Fibroblast of skin of right biceps (primary cell): ENCODE measurements around the gene PAK4.
A peak's percentile ranks its signal among the peaks of the same experiment; 100 is the strongest.

ENCODE experiments used
- DNase-seq: peaks from one replicate; pipeline ENCODE4 v3.0.0-alpha.2; 2013

The PAK4 gene

DNA sequence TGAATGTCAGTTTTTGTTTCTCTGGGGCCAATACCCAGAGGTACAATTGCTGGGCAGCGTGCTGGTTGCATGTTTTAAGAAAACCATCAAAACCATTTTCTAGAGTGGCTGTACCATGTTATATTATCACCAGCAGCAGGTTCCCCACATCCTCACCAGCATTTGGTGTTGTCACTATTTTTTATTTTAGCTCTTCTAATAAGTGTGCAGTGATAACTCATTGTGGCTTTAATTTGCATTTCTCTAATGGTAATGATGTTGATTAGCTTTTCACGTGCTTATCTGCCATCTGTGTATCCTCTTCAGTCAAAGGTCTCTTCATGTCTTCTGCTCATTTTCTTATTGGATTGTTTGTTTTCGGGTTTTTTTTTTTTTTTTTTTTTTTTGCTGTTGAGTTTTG lies 21.9 kb downstream of the PAK4 start:
- DNase-seq: no peak

DNA sequence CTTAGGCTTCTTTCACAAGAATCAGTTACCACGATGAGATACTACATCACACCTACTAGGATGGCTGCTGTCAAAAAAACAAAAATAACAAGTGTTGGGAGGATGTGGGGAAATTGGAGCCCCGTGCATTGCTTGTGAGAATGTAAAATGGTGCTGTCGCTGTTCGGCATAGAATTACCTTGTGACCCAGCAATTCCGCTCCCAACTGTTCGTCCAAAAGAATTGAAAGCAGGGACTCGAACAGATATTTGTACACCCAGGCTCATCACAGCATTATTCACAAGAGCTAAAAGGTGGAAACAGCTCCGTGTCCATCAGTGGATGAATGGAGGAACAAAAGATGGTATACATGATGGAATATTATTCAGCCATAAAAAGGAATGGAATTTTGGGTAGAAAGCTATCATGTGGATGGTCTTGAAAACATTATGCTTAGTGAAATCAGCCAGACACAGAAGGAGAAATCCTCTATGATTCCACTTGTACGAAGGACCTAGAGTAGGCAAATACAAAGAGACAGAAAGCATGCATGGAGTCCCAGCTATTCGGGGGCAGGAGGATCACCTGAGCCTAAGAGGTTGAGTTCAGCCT lies 23.4 kb downstream of the PAK4 start:
- no peak for DNase-seq

DNA sequence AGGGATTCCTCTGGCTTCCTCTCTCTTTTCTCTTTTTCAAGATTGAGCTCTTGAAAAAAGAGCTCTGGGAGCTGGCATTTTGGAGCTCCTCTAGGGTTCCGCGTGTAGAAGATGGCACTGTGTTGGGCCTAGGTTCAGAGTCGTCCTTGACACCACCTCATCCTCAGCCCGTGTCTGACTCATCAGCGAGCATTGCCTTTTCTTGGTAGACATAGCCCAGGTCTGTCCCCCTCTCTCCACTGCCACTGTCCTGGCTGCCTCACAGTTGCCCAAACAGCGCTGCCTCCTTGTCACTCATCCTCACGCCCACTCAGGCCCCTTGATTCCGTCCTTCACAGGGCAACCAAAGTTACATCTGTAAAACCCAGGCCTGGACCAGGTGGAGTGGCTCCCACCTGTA lies 24.6 kb downstream of the PAK4 start:
- DNase-seq: no peak

DNA sequence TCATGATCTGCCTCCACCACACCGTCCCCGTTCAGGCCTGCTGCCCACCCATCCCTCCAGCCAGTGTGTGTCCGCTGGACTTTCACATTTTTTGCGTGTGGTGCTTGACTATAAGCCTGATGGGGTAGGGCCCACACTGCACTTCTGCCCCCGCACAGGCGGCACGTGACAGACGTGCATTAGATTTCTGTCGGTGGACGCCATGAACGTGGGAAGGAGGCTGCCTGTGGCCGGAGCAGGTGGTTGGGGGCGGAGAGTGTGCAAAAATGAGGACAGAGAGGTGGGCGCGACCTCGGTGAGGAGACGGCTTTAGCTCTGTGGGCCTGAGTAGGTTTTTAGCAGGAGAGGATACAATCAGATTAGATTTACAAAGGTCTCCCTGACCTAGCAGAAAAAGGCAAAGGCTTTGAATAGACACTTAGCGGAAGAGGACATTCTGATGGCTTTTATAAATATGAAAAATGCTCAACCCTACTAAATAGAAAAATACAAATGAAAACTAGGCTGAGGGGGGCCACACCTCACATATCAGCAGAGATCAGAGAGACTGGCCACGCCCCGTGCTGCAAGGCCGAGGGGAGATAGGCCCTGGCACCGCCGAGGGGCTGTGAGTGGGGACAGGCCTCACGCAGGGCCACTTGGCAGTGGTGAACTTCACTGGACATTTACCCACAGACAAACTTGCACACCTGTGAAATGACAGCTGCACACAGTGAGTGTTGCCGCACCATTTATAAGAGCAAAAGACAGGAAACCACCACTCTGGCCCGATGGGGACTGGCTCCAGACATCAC lies 25.4 kb downstream of the PAK4 start:
- DNase-seq: no peak

DNA sequence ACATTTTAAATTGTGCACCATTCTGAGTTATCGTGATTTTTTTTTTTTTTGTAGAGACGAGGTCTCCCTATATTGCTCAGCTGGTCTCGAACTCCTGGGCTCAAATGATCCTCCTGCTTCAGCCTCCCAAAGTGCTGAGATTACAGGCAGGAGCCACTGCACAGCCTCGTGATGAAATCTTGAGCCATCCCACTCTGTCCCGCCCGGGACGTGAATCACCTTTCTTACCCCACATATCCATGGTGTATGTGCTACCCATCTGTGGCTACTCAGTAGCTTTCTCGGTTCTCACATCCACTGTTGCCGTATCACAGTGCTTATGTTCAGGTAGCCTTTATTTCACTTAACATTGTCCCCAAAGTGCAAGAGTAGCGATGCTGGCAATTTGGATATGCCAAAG lies 26.5 kb downstream of the PAK4 start:
- DNase-seq: no peak

DNA sequence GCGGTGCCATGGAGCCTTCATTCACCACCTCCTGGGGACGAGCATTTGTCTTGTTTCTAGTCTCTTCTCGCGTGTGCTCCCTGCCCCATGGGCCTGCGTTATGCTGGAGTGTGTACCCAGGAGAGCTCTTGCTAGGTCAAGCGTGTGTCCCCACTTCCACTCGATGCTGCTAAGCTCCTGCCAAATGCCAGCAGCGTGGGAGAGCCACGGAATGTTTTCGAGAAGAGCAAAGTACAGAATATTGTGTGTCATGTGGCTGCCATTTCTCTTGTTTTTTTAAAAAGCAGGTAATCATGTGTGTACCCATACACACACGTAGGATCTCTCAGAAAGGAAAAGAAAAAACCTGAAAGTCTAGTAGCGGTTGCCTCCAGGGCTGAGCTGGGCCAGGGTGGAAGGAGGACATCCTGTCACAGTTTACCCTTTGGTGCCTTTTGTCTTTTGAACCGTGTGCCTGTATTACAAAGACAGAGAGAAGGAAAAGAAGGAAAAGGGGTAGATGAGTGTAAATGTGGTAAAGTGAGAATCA lies 28.6 kb downstream of the PAK4 start:
- DNase-seq: no peak

DNA sequence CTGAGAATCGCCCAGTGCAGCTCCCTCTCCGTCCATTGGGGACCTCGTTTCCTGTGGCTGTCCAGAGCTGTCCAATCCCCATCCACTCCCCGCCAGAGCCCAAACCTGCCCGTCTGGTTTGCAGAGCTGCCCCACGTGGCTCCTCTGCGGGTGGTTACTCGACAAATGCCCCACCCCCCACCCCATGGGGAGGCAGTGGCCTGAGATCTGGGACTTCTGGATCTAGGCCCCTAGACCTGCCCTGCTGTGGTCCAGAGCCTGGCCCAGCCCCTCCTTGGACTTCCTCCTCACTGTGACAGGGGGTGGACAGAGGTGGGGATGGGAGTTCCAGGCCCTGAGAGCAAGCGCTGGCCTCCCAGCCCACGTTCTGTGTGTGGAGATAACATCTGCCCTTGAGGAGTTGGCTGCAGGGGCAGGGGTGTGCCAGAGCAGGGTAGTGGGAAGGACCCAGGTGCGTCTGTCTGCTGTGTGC lies 29.1 kb downstream of the PAK4 start:
- no peak for DNase-seq

DNA sequence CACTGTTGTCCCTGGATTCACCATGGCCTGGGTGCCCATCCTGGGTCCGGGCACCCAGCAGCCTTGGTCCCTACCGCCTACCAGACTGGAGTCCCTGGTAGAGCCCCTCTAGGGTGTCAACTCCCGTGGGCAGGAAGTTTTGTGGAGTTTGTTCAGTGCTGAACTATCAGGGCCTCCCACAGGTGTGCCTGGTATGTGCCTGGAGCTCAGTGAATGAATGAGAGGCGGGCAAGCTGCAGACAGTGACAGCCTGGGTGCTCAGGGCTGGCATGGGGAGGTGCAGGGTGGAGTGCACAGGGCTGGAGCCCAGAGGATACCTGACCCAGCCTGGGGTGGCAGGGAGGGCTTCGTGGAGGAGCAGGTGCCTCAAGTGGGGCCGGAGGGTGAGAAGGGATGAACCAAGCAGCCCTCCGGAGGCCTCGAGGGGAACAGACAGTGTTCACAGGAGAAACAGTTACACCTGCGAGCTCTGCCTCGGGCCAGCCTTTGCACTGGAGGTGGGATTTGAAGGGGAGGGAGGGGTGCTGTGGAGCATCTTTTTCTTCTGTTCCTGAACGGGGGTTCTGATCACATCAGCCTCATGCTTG lies 29.6 kb downstream of the PAK4 start:
- DNase-seq: no peak

DNA sequence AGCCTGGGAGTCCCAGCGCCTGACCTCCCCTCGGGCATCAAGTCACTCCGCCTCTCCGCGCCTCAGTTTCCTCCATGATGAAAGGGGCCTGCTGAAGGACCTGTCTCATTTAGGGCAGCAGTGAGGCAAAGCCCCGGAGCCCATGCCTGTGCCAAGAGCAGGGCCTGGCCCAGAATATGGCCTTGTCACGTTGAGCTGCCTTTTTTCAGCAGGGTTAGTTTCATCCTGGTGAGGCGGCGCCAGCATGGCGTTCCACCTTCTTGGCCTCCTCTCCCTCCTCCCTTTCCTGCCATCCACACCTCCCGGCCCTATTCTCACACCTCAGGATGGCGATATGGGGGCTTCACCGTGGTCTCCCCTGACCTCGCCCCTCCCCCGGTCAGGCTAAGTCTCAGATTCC lies 30.2 kb downstream of the PAK4 start:
- DNase-seq: no peak

DNA sequence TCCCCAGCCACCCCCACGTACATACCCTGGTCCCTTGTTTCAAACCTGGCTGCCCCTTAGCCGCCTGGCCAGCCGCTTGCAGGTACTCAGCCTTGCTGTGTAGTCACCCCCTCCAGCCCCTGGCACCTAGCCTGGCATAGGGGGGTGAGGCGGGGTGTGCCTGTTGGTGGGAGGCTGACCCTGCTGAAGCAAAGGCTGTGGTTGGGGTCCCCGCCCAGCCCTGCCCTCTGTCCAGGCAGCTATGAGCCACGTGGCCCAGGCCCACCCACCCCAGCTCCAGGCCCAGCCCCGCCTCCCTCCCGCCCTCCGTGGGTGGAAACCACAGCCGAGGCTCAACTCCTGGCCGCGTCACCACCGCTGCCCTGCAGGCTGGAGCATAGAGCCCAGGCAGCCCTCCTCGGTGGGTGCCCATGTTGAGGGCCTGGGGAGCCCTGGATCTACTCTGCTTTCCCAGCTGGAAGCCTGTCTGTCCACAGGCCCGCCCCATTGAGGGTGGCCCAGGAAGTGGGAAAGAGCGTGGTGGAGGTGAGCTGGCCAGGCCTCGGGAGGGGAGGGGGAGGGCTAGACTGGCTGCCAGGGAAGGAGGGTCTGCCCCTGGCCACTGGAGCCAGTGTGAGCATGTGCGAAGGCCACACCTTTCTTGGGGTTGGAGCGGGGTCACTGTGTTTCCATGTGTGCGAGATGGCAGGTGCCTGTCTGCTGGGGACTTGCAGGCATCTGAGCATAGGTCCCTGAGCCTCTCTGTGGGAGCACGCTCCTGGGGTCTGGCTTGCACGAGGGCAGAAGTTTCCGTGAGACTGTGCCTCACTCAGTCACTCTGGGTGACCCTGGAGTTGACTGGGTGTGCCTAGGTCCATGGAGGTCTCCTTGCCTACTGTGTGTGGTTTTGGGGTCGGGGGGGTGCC lies 31.0 kb downstream of the PAK4 start:
- peak; percentile 16 for DNase-seq

DNA sequence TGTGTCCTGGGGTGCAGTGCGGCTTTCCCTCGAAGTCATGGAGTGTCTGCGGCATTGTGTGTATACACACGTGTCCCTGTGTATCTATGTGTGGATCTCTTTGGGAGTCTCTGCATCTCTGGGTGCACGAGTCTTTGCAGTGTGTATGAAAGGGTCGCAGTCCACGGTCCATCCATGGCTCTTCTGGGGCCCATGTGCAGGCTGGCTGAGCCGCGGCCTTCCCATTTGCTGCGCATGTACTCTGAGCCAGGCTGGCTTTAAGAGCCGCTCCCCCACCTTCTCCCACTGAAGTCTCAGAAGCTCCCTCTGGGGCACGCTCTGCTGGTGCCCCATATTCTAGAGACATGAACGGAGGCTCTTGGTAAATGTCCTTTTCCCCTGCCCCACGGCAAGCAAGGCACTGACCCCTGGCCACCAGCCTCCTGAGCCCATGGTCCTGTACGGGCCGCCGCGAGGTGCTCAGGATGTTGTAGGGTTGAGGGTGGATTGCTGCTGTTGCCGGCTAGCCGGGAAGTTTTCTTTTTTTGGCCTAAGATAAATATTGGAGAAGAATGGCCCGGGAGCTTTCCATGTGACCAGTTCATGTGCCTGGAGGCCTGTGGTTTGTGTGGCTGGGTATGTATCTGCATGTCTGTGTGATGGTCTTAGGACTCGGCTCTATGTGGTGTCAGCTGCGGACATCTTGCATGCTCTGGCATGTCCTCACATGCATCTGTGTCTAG lies 31.9 kb downstream of the PAK4 start:
- DNase-seq: no peak

DNA sequence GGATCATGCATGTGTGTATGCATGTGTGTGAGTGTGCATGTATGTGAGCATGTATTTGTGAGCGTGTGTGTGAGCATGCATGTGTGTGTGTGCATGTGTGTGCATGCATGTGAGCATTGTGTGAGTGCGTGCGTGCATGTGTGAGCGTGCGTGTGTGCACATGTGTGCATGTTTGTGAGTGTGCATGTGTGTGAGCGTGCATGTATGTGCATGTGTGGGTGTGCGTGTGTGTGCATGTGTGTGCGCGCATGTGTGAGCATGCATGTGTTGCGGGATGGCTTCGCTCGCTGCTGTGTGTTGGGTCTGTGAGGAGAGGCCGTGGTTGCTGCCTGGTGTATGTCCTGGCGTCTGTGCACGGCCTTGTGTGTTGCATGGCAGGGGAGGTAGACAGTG lies 32.4 kb downstream of the PAK4 start:
- DNase-seq: no peak

DNA sequence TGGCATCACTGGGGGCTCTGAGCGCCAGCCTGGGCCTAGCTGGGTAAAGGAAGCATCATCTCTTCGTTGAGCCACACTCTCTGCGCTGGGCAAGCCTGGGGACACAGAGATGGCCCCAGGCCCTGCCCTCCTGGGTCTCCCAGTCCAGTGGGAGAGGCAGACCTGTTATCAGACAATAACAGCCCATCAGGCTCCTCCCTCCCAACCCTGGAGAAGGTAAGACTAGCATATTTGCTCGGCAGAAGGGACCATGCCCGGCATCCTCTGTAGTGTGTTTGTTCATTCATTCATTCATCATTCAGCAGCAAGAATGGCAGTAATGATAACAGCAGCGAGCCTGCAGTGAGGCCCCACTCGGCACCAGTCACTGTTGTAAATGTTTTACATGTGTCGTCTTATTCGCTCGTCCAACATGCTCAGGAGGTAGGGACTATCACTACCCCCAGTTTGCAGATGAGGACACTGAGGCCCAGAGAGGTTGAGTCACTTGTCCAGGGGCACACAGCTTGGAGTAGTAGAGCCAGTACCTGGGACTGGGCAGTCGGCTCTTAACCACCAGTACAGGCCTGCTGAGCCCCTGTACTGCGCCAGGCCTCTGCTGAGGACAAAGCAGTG lies 33.2 kb downstream of the PAK4 start:
- no peak for DNase-seq

DNA sequence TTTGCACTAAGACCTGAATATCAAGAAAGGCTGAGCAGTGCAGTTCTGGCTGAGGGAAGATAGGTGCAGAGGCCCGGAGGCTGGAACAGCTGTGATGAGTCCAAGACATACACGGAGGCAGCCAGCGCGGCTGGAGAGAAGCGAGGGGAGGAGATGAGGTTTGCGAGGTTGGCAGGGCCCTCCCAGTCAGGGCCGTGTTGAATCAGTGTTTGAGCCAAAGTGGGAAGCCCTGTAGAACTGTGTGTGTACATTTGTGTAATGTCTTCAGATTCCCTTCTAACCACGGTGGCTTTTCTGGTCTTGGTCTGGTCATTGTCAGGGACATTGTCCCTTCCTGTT lies 34.9 kb downstream of the PAK4 start:
- peak; percentile 20 for DNase-seq

DNA sequence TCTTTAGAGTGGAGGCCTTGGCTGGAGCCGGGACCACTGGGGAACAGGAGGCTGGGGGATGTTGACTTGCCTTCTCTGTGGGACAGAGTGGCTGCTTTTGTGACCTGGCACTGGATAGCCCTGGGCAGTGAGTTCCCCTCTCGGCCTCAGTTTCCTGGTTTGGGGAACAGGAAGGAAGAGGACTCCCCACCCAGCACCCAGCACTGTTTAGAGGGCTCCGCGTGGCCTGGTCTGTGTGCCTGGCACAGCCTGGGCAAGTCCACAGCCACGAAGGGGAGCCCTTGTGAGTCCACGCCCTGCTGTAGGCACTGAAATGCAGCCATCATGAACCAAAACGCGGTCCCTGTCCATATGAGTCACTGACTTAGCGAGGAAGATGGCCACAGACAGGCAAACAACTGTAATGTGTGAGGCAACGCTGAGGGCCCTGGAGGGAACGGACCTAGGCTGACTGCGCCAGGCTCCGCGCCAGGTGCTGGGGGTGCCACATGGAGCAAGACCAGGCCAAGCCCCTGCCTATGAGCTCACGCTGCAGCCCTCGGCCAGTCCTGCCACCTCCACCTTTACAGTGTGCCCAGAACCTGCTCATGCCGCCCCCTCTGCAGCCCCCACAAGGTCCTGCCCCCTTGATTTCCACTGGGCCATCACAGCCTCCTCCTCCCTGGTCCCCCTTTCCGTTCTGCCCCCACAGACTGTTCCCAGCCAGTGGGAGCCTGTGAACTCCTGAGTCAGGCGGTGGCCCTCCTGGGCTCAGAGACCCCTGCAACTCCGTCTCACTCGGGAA lies 35.5 kb downstream of the PAK4 start:
- DNase-seq: no peak

DNA sequence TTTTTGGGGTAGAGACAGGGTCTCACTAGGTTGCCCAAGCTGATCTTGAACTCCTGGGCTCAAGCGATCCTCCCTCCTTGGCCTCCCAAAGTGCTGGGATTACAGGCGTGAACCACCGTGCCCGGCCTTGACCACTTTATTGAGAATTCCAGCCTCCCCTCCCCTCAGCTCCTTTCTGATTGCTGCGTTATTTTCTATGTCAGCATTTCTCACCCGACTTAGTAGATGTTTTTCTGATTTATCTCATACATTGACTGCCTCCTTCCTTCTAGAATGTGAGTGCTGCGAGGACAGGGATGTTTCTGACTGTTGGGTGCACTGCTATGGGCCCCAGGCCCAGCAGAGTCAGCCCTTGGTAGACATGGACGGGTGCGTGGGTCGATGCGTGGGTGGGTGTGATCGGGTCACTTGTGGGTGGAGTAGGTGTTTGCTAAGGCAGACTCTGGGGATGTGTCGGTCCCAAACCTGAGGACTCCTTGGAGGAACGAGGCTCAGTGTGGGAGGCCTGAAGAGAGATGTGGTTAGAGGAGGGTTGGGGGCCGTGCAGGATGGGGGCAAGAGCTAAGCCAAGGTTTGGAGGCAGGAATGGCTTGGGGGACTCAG lies 37.0 kb downstream of the PAK4 start:
- no peak for DNase-seq

DNA sequence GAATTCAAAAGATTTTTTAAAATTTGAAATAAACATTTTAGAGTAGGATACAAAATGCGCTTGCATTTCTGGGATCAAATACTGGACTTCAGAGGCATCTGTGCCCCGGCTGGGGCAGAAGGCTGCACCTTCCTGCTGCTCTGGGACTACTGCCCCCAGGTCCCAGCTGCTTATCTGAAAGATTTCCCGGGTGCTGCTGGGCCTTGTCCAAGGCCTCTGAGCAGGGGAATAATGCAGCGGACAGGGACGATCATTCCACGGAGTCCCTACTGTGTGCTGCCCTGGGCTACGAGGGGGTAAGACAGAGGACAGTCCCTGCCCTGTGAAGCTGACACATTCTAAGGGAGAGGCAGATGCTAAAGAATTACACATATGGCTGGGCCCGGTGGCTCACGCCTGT lies 38.0 kb downstream of the PAK4 start:
- DNase-seq: no peak

DNA sequence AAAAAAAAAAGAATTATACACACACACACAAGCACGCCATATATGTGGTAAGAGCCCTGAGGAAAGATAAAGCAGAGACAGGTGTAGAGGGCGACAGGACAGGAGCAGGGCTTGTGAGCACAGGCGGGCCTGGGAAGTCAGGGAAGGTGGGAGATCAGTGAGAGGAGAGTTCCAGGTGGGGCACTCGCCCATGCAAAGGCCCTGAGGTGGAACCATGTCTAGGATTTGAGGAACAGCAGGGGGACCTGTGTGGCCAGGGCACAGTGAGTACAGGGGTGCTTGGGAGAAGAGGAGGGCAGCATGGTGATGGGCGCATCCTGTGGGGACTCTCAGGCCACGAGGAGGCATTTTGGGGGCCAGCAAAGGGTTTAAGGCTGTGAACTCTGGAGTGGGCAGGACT lies 38.7 kb downstream of the PAK4 start:
- no peak for DNase-seq

DNA sequence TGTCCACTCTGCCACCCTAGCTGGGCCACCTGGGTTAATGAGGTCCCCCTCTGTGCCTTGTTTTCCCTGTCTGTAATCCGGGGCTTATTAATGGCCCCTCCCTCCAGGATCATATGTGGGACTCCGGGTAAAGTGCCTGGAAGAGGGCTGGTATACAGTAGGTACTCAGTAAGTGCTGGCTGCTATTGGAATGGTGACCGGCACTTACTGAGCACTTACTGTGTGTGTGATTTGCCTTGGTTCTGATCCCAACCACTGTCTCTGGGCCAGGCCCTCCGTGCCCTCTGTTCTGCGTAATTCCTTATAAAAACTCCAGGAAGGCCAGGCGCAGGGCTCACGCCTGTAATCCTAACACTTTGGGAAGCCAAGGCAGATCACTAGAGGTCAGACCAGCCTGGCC lies 40.3 kb downstream of the PAK4 start:
- DNase-seq: no peak

DNA sequence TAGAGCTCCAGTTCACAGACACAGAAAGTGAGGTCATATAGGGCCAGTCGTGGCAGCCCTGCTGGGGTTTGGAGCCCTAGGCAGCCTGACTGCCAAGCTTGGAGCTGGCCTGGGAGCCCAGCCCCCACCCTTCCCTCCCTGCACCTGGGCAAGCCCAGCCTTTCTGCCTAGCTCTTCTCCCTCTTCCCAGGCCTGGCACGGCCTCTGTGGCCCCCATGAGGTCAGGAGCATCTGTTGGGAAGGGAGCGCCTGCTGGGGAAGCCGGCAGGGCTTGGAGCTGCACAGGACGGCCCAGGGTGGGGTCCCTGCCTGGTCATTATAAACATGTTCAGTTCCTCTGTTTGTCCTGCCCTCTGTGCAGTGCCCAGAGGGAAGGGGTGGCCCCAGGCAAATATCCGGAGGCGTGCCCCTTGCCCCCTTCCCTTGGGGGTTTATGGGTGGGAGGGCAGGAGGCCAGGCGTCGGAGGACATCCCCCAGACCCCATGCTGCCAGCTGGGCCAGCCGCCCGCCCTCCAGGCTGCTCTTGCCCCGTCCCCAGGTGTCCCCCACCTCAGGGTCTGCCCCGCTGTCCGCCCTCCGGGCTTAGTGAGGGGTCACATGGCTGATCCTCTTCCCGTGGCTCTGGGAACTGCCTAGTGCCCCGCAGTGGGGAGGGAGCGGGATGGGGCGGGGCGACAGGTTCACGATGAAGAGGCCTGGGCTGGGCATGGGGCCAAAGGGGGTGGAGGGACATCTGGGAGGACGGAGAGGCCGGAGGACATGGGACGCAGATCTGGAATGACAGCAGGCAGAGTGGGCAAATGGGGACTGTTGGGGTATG lies 41.2 kb downstream of the PAK4 start:
- DNase-seq: no peak
